Progenitor cell of endocrine pancreas (in vitro differentiated cells): Measurements from ENCODE around the gene TMEM181. TPM values are rescaled to one million over a fixed set of nuclear protein-coding genes. Genes with fewer than 3 reads are reported as not detected.

Source experiments
- DNase-seq: peaks from one replicate; pipeline ENCODE4 v3.0.0; 2021; ENCODE audit warnings: low spot score; ENCODE audit not compliant: unreplicated experiment
- H3K27ac Mint-ChIP-seq: 2 replicates; pipeline ENCODE4 v1.8.0; 2021; ENCODE audit warnings: mild to moderate bottlenecking, moderate library complexity, mixed read lengths
- H3K27me3 Mint-ChIP-seq: 2 replicates; pipeline ENCODE4 v1.8.0; 2021; ENCODE audit warnings: mixed read lengths
- H3K36me3 Mint-ChIP-seq: 2 replicates; pipeline ENCODE4 v1.8.0; 2022; ENCODE audit warnings: mixed read lengths; ENCODE audit not compliant: insufficient read depth
- H3K4me1 Mint-ChIP-seq: 2 replicates; pipeline ENCODE4 v1.8.0; 2021; ENCODE audit warnings: low read depth, mixed read lengths
- H3K4me3 Mint-ChIP-seq: 2 replicates; pipeline ENCODE4 v1.8.0; 2021; ENCODE audit warnings: low read depth, mild to moderate bottlenecking, moderate library complexity, mixed read lengths
- H3K9me3 Mint-ChIP-seq: 2 replicates; pipeline ENCODE4 v1.8.0; 2021; ENCODE audit warnings: low read depth, mixed read lengths
- CTCF ChIP-seq: fragments of 200-600 bp; sonication (generic); IDR thresholded peaks from one replicate; pipeline ENCODE4 v1.5.0; 2021; ENCODE audit warnings: antibody characterized with exemption, mild to moderate bottlenecking; ENCODE audit not compliant: unreplicated experiment
- microRNA-seq: library from miRNA; unstranded; fragments of <30 nt; microRNA quantifications from one replicate; pipeline ENCODE4 v1.1.0, GENCODE V29; 2020; ENCODE audit warnings: borderline number of aligned reads; ENCODE audit not compliant: unreplicated experiment
- total RNA-seq: library from RNA; stranded (reverse); gene quantifications from 2 replicates; pipeline ENCODE4 v1.2.1, GENCODE V29; 2021

TMEM181 gene
- total RNA-seq, 1 donor from 2014 or later = 33.9 TPM

- H3K27me3 Mint-ChIP-seq = peaks cover 5% of the 10 kb centered on the region
- peaks cover 1% of the 10 kb centered on the region for H3K4me1 Mint-ChIP-seq
- H3K9me3 Mint-ChIP-seq = no peaks in the 10 kb centered on the region
- H3K27ac Mint-ChIP-seq = no peak overlapping the region
- DNase-seq = no peak
- no peaks in the 10 kb centered on the region for H3K36me3 Mint-ChIP-seq
- H3K4me3 Mint-ChIP-seq = no peak overlapping the region
- no peak for TF ChIP-seq CTCF
Observed at GRCh38 chr6:158680481-158680880, 120.6 kb downstream of the TMEM181 start.

- DNase-seq = no peak
- Mint-ChIP-seq H3K27me3 (peaks cover 5% of the 10 kb centered on the region), H3K4me3 (no peak overlapping the region), H3K9me3 (no peaks in the 10 kb centered on the region), H3K36me3 (no peaks in the 10 kb centered on the region), H3K27ac (no peak overlapping the region), H3K4me1 (peaks cover 10% of the 10 kb centered on the region)
- no peak for TF ChIP-seq CTCF
Observed at GRCh38 chr6:158684311-158684710, 124.4 kb downstream of the TMEM181 start.

- TF ChIP-seq CTCF = no peak
- H3K9me3 Mint-ChIP-seq = no peaks in the 10 kb centered on the region
- no peak for DNase-seq
- H3K4me1 Mint-ChIP-seq = peaks cover 9% of the 10 kb centered on the region
- H3K27ac Mint-ChIP-seq = no peak overlapping the region
- H3K27me3 Mint-ChIP-seq = peaks cover 5% of the 10 kb centered on the region
- no peak overlapping the region for H3K4me3 Mint-ChIP-seq
- H3K36me3 Mint-ChIP-seq = no peaks in the 10 kb centered on the region
Observed at GRCh38 chr6:158684745-158685324, 124.9 kb downstream of the TMEM181 start.

Small RNAs within 50 kb of the gene (microRNA-seq; reads per million reads assigned to microRNA genes)
- not detected for gene MIR7161

Other genes with a start within 250 kb of the TMEM181 start
- gene TULP4, start 247.6 kb upstream of the TMEM181 start, total RNA-seq = 171 and 174 TPM in 2 replicates
- gene DYNLT1, start 84.7 kb downstream of the TMEM181 start, total RNA-seq = 124 and 126 TPM in 2 replicates
- gene SYTL3, start 90.0 kb downstream of the TMEM181 start, total RNA-seq = 1.6 and 2.1 TPM in 2 replicates